22Rv1 (cell line): ENCODE results near the gene NECTIN1.

Experiments
- CTCF ChIP-seq: fragments of 450-650 bp; IDR thresholded peaks from 2 replicates; pipeline ENCODE4 v1.5.1; 2017; ENCODE audit warnings: mild to moderate bottlenecking
- ZFX ChIP-seq: fragments of 450-650 bp; IDR thresholded peaks from 2 replicates; pipeline ENCODE4 v1.6.1; 2017; ENCODE audit warnings: antibody characterized with exemption, borderline replicate concordance

GRCh38 chr11:119691701-119692539 is 37.1 kb downstream of the NECTIN1 start:
- TF ChIP-seq CTCF (no peak), ZFX (no peak)
